Endothelial cell (in vitro differentiated cells): Measurements from ENCODE around the gene CDKN2C. TPM values are rescaled to one million over a fixed set of nuclear protein-coding genes. Genes with fewer than 3 reads are reported as not detected.
"Not testable (repeated sequence)": the region's sequence is repeated elsewhere in the genome, so short reads cannot be mapped to it uniquely, and the experiment has no call there.

Source experiments
- DNase-seq: peaks from one replicate; pipeline ENCODE4 v3.0.0; 2021; ENCODE audit warnings: low spot score
- H3K27ac Mint-ChIP-seq: one replicate; pipeline ENCODE4 v1.8.0; 2021; ENCODE audit warnings: mixed read lengths, inconsistent platforms; ENCODE audit not compliant: unreplicated experiment
- H3K27me3 Mint-ChIP-seq: one replicate; pipeline ENCODE4 v1.8.0; 2021; ENCODE audit warnings: mild to moderate bottlenecking, moderate library complexity, mixed read lengths, inconsistent platforms; ENCODE audit not compliant: unreplicated experiment
- H3K36me3 Mint-ChIP-seq: one replicate; pipeline ENCODE4 v1.8.0; 2021; ENCODE audit warnings: mild to moderate bottlenecking, low read depth, mixed read lengths, inconsistent platforms; ENCODE audit not compliant: unreplicated experiment
- H3K4me1 Mint-ChIP-seq: one replicate; pipeline ENCODE4 v1.8.0; 2021; ENCODE audit warnings: mild to moderate bottlenecking, mixed read lengths, inconsistent platforms; ENCODE audit not compliant: unreplicated experiment
- H3K4me3 Mint-ChIP-seq: one replicate; pipeline ENCODE4 v1.8.0; 2021; ENCODE audit warnings: mild to moderate bottlenecking, mixed read lengths, inconsistent platforms; ENCODE audit not compliant: unreplicated experiment
- H3K9me3 Mint-ChIP-seq: one replicate; pipeline ENCODE4 v1.8.0; 2021; ENCODE audit warnings: mixed read lengths, inconsistent platforms; ENCODE audit not compliant: unreplicated experiment
- total RNA-seq: library from RNA; stranded (reverse); fragmentation: NEBNext Ultra II Directional; extraction: Animal tissue kit (Norgen Biotek cat#: 25700); gene quantifications from one replicate; pipeline ENCODE4 v1.2.1, GENCODE V29; 2021; ENCODE audit not compliant: unreplicated experiment
- TF ChIP-seq, protein P1 (sequence below): fragments of 200-600 bp; sonication (generic); IDR thresholded peaks from one replicate; pipeline ENCODE4 v1.5.0; 2021; ENCODE audit warnings: antibody characterized with exemption; ENCODE audit not compliant: unreplicated experiment

The CDKN2C gene
- total RNA-seq, 1 donor from 2014 or later: not detected

DNA sequence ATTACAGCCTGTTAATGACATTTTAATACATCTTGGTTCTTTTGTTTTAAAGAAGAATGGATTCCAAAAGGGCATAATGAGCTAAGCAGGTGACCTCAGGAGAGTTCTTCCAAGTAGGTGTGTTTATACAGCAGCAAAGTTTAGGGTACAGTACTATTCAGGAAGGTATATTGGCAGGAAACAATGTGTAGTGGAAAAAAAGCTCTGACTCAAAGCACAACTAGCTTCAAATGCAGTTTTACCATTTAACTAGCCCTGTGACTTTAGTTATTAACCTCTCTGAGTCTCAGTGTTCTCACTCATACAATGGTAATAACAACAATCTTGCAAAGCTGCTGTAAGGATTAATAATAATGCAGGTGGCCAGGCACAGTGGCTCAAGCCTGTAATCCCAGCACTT lies 39.9 kb upstream of the CDKN2C start:
- H3K27me3 Mint-ChIP-seq: no peaks in the 10 kb centered on the region
- H3K27ac Mint-ChIP-seq: no peak overlapping the region
- no peak overlapping the region for H3K4me3 Mint-ChIP-seq
- H3K4me1 Mint-ChIP-seq: peaks cover 3% of the 10 kb centered on the region
- TF ChIP-seq, protein P1, sequence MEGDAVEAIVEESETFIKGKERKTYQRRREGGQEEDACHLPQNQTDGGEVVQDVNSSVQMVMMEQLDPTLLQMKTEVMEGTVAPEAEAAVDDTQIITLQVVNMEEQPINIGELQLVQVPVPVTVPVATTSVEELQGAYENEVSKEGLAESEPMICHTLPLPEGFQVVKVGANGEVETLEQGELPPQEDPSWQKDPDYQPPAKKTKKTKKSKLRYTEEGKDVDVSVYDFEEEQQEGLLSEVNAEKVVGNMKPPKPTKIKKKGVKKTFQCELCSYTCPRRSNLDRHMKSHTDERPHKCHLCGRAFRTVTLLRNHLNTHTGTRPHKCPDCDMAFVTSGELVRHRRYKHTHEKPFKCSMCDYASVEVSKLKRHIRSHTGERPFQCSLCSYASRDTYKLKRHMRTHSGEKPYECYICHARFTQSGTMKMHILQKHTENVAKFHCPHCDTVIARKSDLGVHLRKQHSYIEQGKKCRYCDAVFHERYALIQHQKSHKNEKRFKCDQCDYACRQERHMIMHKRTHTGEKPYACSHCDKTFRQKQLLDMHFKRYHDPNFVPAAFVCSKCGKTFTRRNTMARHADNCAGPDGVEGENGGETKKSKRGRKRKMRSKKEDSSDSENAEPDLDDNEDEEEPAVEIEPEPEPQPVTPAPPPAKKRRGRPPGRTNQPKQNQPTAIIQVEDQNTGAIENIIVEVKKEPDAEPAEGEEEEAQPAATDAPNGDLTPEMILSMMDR: no peak
- H3K36me3 Mint-ChIP-seq: no peaks in the 10 kb centered on the region
- no peak for DNase-seq
- H3K9me3 Mint-ChIP-seq: no peaks in the 10 kb centered on the region

DNA sequence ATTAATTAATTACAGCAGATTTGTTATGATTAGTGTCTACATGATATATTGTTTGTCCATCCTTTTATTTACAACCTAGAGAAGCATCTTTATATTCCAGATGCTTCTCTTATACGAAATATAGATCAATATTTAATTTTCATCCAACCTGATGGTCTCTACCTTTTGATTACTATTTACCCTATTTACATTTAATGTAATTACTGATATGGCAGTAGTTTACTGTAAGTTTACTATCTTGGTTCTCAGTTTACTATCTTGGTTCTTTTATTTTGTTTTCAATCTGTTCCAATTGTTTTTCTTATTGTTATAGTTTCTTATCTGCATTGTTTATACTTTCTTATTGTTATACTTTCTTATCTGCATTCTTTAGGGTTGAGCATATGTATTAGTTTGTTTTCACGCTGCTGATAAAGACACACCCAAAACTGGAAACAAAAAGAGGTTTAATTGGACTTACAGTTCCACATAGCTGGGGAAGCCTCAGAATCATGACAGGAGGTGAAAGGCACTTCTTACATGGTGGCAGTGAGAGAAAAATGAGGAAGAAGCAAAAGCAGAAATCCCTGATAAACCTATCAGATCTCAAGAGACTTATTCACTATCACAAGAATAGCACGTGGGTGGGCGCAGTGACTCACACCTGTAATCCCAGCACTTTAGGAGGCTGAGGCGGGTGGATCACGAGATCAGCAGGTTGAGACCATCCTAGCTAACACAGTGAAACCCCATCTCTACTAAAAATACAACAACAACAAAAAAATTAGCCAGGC lies 38.9 kb upstream of the CDKN2C start:
- Mint-ChIP-seq H3K27ac (no peak overlapping the region), H3K4me1 (peaks cover 3% of the 10 kb centered on the region), H3K9me3 (no peaks in the 10 kb centered on the region), H3K27me3 (no peaks in the 10 kb centered on the region), H3K36me3 (no peaks in the 10 kb centered on the region), H3K4me3 (no peak overlapping the region)
- no peak for DNase-seq
- TF ChIP-seq, protein P1: no peak

DNA sequence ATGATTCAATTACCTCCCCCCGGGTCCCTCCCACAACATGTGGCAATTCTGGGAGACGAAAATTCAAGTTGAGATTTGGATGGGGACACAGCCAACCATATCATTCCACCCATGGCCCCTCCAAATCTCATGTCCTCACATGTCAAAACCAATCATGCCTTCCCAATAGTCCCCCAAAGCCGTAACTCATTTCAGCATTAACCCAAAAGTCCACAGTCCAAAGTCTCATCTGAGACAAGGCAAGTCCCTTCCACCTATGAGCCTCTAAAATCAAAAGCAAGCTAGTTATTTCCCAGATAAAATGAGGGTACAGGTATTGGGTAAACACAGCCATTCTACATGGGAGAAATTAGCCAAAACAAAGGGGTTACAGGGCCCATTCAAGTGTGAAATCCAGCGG lies 38.0 kb upstream of the CDKN2C start:
- not testable (repeated sequence) for H3K9me3 Mint-ChIP-seq, H3K4me1 Mint-ChIP-seq, DNase-seq, H3K27me3 Mint-ChIP-seq, H3K36me3 Mint-ChIP-seq, H3K27ac Mint-ChIP-seq, H3K4me3 Mint-ChIP-seq

DNA sequence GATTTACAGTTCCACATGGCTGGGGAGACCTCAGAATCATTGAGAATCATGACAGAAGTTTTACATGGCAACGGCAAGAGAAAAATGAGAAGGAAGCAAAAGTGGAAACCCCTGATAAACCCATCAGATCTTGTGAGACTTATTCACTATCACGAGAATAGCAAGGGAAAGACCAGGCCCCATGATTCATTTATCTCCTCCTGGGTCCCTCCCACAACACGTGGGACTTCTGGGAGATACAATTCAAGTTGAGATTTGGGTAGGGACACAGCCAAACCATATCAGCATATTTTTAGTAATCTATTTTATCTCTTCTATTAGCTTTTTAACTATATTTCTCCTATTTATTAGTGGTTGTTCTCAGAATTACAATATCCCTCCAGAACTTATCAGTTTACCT lies 36.3 kb upstream of the CDKN2C start:
- not testable (repeated sequence) for H3K36me3 Mint-ChIP-seq, H3K27ac Mint-ChIP-seq, H3K4me3 Mint-ChIP-seq, DNase-seq, H3K9me3 Mint-ChIP-seq, H3K27me3 Mint-ChIP-seq, H3K4me1 Mint-ChIP-seq

DNA sequence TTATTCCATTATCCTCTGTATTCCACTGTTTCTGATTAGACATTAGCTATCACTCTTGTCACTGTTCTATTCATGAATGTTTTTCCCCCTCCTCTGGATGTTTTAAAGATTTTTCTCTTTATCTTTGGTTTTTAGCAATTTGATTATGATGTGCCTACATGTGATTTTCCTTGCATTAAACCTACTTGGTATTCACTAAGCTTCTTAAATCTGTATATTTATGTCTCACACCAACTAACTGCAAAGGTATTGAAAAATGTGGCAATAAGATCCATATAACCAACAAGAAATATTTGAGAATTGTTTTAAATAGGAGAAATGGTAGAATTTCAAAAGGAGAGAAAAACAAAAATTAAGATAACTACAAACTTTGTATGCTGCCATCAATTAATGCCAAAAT lies 35.2 kb upstream of the CDKN2C start:
- Mint-ChIP-seq H3K27me3 (no peaks in the 10 kb centered on the region), H3K9me3 (no peaks in the 10 kb centered on the region), H3K27ac (no peak overlapping the region), H3K4me3 (no peak overlapping the region), H3K4me1 (peaks cover 3% of the 10 kb centered on the region), H3K36me3 (no peaks in the 10 kb centered on the region)
- TF ChIP-seq, protein P1: no peak
- DNase-seq: no peak

DNA sequence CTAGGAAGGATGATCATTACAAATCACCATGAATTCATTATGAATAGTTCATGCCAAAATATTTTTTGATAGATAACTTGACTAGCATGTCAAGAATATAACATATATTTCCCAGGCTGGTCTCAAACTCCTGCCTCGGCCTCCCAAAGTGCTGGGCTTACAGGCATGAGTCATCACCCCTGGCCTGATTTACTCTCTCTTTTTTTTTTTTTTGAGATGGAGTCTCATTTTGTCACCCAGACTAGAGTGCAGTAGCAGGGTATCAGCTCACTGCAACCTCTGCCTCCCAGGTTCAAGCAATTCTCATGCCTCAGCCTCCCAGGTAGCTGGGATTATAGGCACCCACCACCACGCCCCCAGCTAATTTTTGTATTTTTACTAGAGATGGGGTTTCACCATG lies 34.8 kb upstream of the CDKN2C start:
- not testable (repeated sequence) for H3K4me3 Mint-ChIP-seq, H3K27ac Mint-ChIP-seq, H3K36me3 Mint-ChIP-seq, H3K27me3 Mint-ChIP-seq, H3K4me1 Mint-ChIP-seq, DNase-seq, H3K9me3 Mint-ChIP-seq
